T-helper 1 cell treated with Interleukin-12 subunit alpha and Interleukin-12 subunit beta and Interleukin-4 antibody, amounts not matched to agents 30 ng/mL and 1 ng/mL, for 36 hours (primary cell): Measurements from ENCODE around the gene NBPF6. TPM values are rescaled to one million over a fixed set of nuclear protein-coding genes. Genes with fewer than 3 reads are reported as not detected.
"Not testable (repeated sequence)": the region's sequence is repeated elsewhere in the genome, so short reads cannot be mapped to it uniquely, and the experiment has no call there.

Experiments used
- intact Hi-C: fragments of 100-400 bp; cut with micrococcal nuclease; formaldehyde crosslinking; loops from one replicate; pipeline ENCODE4 v1.15.1; 2024
- total RNA-seq: library from RNA; stranded (reverse); gene quantifications from 2 replicates; pipeline ENCODE4 v1.2.3, GENCODE V29; 2022

The NBPF6 gene
- total RNA-seq: 0.39 and 0.46 TPM in 2 replicates

- intact Hi-C loops: not testable (repeated sequence)
Measured at GRCh38 chr1:108450043-108450442, at the start of gene NBPF6. Gene NBPF6, plus strand, starts transcription at chr1:108450343. Its CDS starts 259 bp downstream, at chr1:108450602.

- intact Hi-C loops: not testable (repeated sequence)
Measured at GRCh38 chr1:108411098-108411833, 38.9 kb upstream of the NBPF6 start.

GRCh38 chr1:108420129-108420528, 30.0 kb upstream of the NBPF6 start:
- intact Hi-C loops: not testable (repeated sequence)

GRCh38 chr1:108421061-108421916, 28.9 kb upstream of the NBPF6 start:
- intact Hi-C loops: not testable (repeated sequence)

GRCh38 chr1:108426877-108427276, 23.3 kb upstream of the NBPF6 start:
- intact Hi-C loops: not testable (repeated sequence)

- intact Hi-C loops: not testable (repeated sequence)
Measured at GRCh38 chr1:108432002-108432401, 18.1 kb upstream of the NBPF6 start.

- intact Hi-C loops: not testable (repeated sequence)
Measured at GRCh38 chr1:108433404-108433803, 16.7 kb upstream of the NBPF6 start.

GRCh38 chr1:108438536-108438935, 11.6 kb upstream of the NBPF6 start:
- intact Hi-C loops: not testable (repeated sequence)

GRCh38 chr1:108454521-108454920, 4.4 kb downstream of the NBPF6 start:
- intact Hi-C loops: not testable (repeated sequence)

GRCh38 chr1:108458661-108459060, 8.5 kb downstream of the NBPF6 start:
- intact Hi-C loops: not testable (repeated sequence)

- intact Hi-C loops: not testable (repeated sequence)
Measured at GRCh38 chr1:108461758-108462157, 11.6 kb downstream of the NBPF6 start.

- intact Hi-C loops: not testable (repeated sequence)
Measured at GRCh38 chr1:108463962-108464361, 13.8 kb downstream of the NBPF6 start.

- intact Hi-C loops: not testable (repeated sequence)
Measured at GRCh38 chr1:108466166-108466565, 16.0 kb downstream of the NBPF6 start.

- intact Hi-C loops: not testable (repeated sequence)
Measured at GRCh38 chr1:108467155-108467554, 17.0 kb downstream of the NBPF6 start.

- intact Hi-C loops: not testable (repeated sequence)
Measured at GRCh38 chr1:108470750-108471149, 20.6 kb downstream of the NBPF6 start.

- intact Hi-C loops: not testable (repeated sequence)
Measured at GRCh38 chr1:108474516-108474915, 24.4 kb downstream of the NBPF6 start.

- intact Hi-C loops: no loop called here
Measured at GRCh38 chr1:108478429-108479015, 28.4 kb downstream of the NBPF6 start.

- intact Hi-C loops: no loop called here
Measured at GRCh38 chr1:108482708-108483107, 32.6 kb downstream of the NBPF6 start.

GRCh38 chr1:108485990-108486389, 35.8 kb downstream of the NBPF6 start:
- intact Hi-C loops: not testable (repeated sequence)

GRCh38 chr1:108486707-108487106, 36.6 kb downstream of the NBPF6 start:
- intact Hi-C loops: not testable (repeated sequence)

- intact Hi-C loops: not testable (repeated sequence)
Measured at GRCh38 chr1:108495008-108495407, 44.9 kb downstream of the NBPF6 start.

GRCh38 chr1:108496856-108497255, 46.7 kb downstream of the NBPF6 start:
- intact Hi-C loops: not testable (repeated sequence)
